Left lung (tissue), 10 donors: Measurements from ENCODE around the gene SUCLG2. TPM values are rescaled to one million over a fixed set of nuclear protein-coding genes. Genes with fewer than 3 reads are reported as not detected.

Source experiments
- ATAC-seq: fragments of 200-7000 bp; cut with Tn5 transposase; one replicate; pipeline ENCODE4 v1.9.1; 2020; ENCODE audit warnings: moderate library complexity
- DNase-seq, 4 donors: peaks; one replicate each; pipeline ENCODE4 v3.0.0-alpha.2; 2013 to 2020
- H3K27ac ChIP-seq, 2 donors: fragments of 200-600 bp; sonication (generic) in 1 of 2; one replicate each; pipeline versions ENCODE4 v1.5.0 to v1.8.0; 2020 to 2021
- H3K27me3 ChIP-seq, 2 donors: fragments of 200-600 bp; sonication (generic) in 1 of 2; one replicate each; pipeline versions ENCODE4 v1.5.0 to v1.8.0; 2020 to 2021
- H3K36me3 ChIP-seq, 2 donors: fragments of 200-600 bp; sonication (generic) in 1 of 2; one replicate each; pipeline versions ENCODE4 v1.5.0 to v1.8.0; 2020 to 2021
- H3K4me1 ChIP-seq, 2 donors: fragments of 200-600 bp; one replicate each; pipeline ENCODE4 v1.8.0; 2021
- H3K4me3 ChIP-seq, 2 donors: fragments of 200-600 bp; sonication (generic) in 1 of 2; one replicate each; pipeline versions ENCODE4 v1.5.0 to v1.8.0; 2020 to 2021; ENCODE audit warnings: mild to moderate bottlenecking in 1 of 2
- H3K9me3 ChIP-seq, 2 donors: fragments of 200-600 bp; sonication (generic) in 1 of 2; one replicate each; pipeline versions ENCODE4 v1.5.0 to v1.8.0; 2020 to 2021
- intact Hi-C, 2 donors: fragments of 100-400 bp; cut with DNase I; formaldehyde crosslinking; loops; one replicate each; pipeline versions ENCODE4 v1.11.2 to v1.14.2; 2022
- polyA plus RNA-seq, 6 donors: library from polyadenylated mRNA; unstranded; fragments of 120-200 nt; gene quantifications; one replicate each; pipeline ENCODE4 v1.2.1, GENCODE V29; 2013; ENCODE audit not compliant: insufficient read length in 6 of 6
- total RNA-seq, 2 donors: library from RNA; stranded (reverse); fragmentation: NEBNext Ultra II Directional; extraction: Animal tissue kit (Norgen Biotek cat#: 25700); gene quantifications; one replicate each; pipeline ENCODE4 v1.2.1, GENCODE V29; 2021
- TF ChIP-seq, protein P1 (sequence below), 2 donors: fragments of 200-600 bp; sonication (generic) in 1 of 2; IDR thresholded peaks; one replicate each; pipeline versions ENCODE4 v1.5.0 to v1.8.0; 2021; ENCODE audit warnings: antibody characterized with exemption in 2 of 2
- donor health status: DM: no; HTN: yes; CAD: no.
- donor health status: DM: no; HTN: no; CAD: no.

SUCLG2 gene
- total and polyA plus RNA-seq, 8 donors, result 52.7 to 74.1 (median 60.0) TPM

DNA sequence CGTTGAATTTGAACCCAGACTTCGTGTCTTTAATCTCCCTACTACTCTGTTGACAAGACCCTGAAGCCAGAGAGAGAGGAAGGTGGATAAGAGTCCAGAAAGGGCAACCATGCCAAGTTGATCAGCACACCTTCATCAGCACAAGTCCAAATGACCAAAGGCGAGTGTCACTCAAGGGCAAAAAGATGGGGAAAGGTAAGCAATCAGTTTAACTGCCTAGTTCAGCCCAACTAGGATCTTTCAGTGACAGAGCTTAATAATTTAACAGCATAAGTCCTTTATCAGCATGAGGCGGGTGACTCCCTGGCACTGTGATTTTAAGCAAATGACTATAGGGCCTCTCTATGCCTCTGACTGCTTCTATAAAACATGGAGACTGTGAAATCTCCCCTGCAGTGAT, 6.2 kb downstream of the SUCLG2 start:
- TF ChIP-seq, protein P1, sequence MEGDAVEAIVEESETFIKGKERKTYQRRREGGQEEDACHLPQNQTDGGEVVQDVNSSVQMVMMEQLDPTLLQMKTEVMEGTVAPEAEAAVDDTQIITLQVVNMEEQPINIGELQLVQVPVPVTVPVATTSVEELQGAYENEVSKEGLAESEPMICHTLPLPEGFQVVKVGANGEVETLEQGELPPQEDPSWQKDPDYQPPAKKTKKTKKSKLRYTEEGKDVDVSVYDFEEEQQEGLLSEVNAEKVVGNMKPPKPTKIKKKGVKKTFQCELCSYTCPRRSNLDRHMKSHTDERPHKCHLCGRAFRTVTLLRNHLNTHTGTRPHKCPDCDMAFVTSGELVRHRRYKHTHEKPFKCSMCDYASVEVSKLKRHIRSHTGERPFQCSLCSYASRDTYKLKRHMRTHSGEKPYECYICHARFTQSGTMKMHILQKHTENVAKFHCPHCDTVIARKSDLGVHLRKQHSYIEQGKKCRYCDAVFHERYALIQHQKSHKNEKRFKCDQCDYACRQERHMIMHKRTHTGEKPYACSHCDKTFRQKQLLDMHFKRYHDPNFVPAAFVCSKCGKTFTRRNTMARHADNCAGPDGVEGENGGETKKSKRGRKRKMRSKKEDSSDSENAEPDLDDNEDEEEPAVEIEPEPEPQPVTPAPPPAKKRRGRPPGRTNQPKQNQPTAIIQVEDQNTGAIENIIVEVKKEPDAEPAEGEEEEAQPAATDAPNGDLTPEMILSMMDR (IDR thresholded peaks at IDR 0.05), result no peak

DNA sequence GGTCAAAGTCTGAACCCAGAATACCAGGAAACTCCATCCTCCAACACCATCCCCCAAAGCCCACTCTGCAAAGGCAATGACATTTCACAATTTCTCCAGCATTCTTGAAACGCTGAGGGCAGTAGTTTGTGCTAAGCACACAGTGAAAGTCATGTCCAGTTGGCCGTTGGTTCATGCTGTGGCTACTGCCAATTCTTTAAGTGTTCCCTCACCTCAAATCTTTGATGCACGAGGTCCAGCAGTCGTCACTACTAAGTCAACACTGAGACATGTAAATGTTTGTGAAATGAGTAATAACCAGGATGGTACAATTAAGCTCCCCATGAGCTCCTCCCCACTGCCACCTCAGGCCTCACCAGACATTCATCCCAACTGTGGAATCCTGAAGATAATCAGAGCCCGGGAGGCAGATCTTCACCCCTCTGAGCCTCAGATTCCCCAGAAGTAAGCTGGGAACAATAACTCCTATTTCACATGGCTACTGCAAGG, 7.0 kb downstream of the SUCLG2 start:
- Histone ChIP-seq H3K36me3 (no peaks in the 10 kb centered on the region), H3K27ac (peak overlapping the region; percentile 19 to 24), H3K4me1 (peaks cover 5 to 21% of the 10 kb centered on the region in 2 donors), H3K4me3 (no peak overlapping the region), H3K27me3 (no peaks in the 10 kb centered on the region), H3K9me3 (no peaks in the 10 kb centered on the region)
- intact Hi-C loops, result no loop called here
- TF ChIP-seq, protein P1 (IDR thresholded peaks at IDR 0.05), result no peak
- DNase-seq (peak in 1 of 4 donors; percentile 58), ATAC-seq (peak; percentile 89)

More for the DNA sequence above, 6.2 kb downstream of the SUCLG2 start:
- Histone ChIP-seq H3K27me3 (no peaks in the 10 kb centered on the region), H3K27ac (peak overlapping the region; percentile 16 to 24), H3K9me3 (no peaks in the 10 kb centered on the region), H3K4me1 (peaks cover 9 to 27% of the 10 kb centered on the region in 2 donors), H3K36me3 (no peaks in the 10 kb centered on the region), H3K4me3 (no peak overlapping the region)
- intact Hi-C loops, result no loop called here
- ATAC-seq (peak; percentile 19), DNase-seq (no peak)

DNA sequence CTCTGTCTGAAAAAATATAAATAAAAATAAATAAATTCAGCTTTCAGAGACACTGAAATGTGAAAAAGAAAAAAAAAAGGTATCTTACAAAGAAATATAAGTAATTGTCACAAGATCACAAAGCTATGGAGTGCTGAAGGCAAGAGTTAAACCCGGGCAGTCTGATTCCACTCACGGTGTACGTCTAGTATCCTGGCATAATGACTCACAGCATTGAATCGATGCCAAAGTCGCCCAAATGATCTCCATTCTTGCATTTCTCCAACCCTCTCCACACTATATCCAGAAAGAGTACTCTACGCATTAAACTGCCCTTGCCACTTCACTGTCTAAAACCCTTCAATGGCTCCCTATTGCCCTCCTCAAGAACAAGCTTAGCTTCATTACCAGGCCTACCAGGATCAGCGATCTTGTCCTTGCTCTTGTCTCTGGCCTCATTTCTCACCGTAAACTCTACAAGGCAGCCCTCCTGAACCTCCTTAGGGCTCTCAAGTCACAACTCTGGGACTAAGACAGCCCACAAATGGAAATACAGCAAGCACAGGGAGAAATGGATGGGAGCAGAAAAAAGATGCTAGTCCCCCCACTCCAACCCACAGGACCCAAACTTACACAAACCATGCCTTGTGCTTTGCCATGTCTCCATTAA, 7.7 kb downstream of the SUCLG2 start:
- ATAC-seq, result peak; percentile 28
- H3K27me3 ChIP-seq, result no peaks in the 10 kb centered on the region
- no peaks in the 10 kb centered on the region for H3K36me3 ChIP-seq
- TF ChIP-seq, protein P1 (IDR thresholded peaks at IDR 0.05), result no peak
- H3K27ac ChIP-seq, result peak overlapping the region; percentile 19 to 24
- no peak for DNase-seq
- H3K9me3 ChIP-seq, result no peaks in the 10 kb centered on the region
- no peak overlapping the region for H3K4me3 ChIP-seq
- intact Hi-C loops, result no loop called here
- peaks cover 5 to 19% of the 10 kb centered on the region in 2 donors for H3K4me1 ChIP-seq

DNA sequence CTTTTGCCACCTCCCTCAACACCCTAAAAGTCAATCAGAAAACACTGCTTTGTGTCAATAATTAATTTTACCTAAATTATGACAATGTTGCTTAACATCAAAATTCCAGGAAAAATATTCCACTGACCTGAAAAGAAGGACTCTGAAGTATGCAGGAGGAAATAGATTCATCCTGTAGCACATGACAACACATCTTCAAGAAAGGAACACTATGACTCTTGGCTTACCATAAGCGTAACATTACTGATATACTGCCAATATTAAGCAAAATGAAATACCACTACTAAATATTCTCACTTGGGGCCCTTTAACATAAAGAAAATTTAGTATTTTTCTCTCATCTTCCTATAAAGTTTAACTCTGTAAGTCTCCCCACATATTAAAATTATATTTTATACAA, 9.6 kb downstream of the SUCLG2 start:
- TF ChIP-seq, protein P1 (IDR thresholded peaks at IDR 0.05), result no peak
- H3K36me3 ChIP-seq, result no peaks in the 10 kb centered on the region
- H3K4me1 ChIP-seq, result peaks cover 2 to 14% of the 10 kb centered on the region in 2 donors
- H3K4me3 ChIP-seq, result no peak overlapping the region
- H3K27me3 ChIP-seq, result no peaks in the 10 kb centered on the region
- no peaks in the 10 kb centered on the region for H3K9me3 ChIP-seq
- no peak for DNase-seq
- ATAC-seq, result no peak
- intact Hi-C loops, result no loop called here
- no peak overlapping the region for H3K27ac ChIP-seq

DNA sequence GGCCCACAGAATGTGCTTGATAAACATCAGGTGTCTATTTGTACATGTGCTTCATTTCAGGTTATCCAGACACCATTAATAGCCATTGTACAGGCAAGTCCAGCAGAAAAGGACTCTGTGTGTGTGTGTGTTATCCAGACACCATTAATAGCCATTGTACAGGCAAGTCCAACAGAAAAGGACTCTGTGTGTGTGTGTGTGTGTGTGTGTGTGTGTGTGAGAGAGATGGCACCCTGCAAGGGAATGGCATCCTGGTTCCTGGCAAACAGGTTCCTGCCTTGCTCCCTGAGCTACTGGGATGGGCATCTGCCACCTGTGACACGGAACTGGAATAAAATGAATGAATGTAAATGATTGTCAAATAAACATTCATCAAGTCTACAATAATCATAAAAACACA, 11.7 kb downstream of the SUCLG2 start:
- DNase-seq (no peak), ATAC-seq (no peak)
- no peak overlapping the region for H3K27ac ChIP-seq
- H3K4me1 ChIP-seq, result peaks cover 0 to 4% of the 10 kb centered on the region in 2 donors
- TF ChIP-seq, protein P1 (IDR thresholded peaks at IDR 0.05), result no peak
- no peaks in the 10 kb centered on the region for H3K9me3 ChIP-seq
- H3K36me3 ChIP-seq, result no peaks in the 10 kb centered on the region
- H3K27me3 ChIP-seq, result no peaks in the 10 kb centered on the region
- intact Hi-C loops, result no loop called here
- no peak overlapping the region for H3K4me3 ChIP-seq
